ENCODE data around the gene CREB5.

The CREB5 gene

DNA sequence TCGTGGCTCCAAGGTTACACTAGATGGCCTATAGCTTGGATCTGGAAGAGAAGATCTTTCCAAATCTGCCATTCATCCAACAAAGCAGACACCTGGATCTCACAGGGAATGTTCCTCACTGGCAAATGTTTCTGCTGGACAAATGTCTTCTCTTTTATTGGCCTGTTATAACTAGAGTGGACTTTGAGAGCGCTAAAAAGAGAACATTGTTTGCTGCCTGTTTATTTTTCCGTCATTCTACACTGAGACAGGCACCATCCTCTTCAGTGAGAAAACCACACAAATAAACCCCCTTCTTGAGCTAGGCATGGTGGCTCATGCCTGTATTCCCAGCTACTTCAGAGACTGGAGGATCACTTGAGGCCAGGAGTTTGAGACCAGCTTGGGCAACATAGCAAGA, 206.9 kb downstream of the CREB5 start:
- DNase-seq, result no peak

DNA sequence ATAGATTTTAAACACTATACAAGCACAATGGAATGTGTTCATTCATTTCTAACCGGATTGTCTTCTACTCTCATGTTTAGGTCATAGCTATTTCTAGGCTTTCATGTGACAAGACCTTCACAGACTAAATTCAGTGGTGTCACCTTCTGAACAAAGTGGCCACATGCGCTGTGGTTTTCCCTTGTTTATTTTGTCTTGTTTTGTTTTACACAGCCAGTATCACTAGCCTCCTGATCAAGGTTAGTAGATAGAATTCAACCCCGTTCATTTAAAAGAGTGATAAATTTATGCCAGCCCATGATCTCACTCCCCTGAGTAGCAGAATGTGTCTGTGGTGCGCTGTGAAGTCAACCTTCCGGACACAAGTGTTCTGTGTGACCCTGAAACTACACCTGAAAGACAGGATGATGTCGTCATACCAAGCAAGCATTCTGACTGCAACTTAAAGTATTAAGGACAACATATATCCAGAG, 209.1 kb downstream of the CREB5 start:
- DNase-seq, result no peak

DNA sequence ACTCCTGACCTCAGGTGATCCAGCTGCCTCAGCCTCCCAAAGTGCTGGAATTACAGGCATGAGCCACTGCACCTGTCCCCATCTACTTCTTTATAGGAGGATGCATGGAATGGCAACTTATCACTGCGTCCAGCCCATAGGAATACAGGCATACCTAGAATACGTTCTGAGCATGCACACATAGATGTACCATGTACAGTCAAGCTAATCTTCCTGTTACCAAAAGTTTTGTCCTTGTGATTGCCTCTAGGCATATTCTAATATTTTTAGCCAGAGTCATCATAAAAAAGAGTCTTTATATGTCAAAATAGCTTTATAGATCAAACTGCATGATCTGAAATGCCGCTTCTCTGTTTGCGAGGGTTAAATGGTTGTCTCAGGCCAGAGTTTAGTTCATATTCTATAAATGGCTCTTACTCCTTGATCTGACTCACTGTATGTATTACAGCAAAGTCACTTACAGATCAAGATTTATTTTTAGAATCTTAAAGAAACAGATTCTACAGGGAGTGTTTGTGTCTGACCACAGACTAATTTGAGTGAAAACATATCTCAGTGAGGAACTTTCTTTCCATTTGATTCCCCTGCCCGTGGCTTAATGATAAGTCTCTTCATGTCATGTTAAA, 210.9 kb downstream of the CREB5 start:
- peak; percentile 29 for DNase-seq

DNA sequence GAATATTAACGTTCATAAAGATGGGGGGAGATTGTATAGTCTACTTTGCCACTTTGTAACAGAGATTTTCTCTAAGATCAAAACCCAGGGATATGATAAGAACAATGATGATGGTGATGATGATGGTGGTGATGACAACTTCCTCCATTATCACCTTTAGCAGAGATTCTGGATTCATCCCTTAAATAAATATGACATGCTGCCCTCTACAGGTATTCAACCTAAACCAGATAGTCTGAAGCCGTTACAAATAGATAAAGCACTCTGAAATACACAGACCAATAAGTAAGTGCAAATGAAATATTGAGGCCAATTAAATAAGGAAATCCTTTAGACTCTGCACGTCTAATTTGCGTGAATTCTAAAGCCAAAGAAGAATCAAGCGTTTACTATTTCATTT, 211.5 kb downstream of the CREB5 start:
- DNase-seq, result no peak

DNA sequence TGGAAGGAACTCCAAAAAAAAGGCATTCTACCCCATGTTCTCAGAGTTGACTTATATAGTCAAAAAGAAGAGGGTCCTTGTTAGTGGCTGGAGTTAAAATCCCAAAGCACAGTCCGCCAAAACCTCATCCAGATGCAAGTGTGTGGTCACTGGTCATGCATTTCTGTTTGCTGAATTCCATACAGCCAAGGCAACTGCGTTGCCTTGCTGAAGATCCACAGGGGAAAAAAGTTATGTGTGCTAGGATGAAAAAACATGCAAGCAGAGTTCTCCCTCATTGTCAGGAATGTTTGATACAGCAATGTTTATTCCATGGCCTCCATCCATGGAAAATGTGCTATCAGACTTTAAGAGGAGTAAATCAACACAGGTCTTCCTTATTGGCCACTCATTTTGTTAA, 213.1 kb downstream of the CREB5 start:
- DNase-seq, result no peak

DNA sequence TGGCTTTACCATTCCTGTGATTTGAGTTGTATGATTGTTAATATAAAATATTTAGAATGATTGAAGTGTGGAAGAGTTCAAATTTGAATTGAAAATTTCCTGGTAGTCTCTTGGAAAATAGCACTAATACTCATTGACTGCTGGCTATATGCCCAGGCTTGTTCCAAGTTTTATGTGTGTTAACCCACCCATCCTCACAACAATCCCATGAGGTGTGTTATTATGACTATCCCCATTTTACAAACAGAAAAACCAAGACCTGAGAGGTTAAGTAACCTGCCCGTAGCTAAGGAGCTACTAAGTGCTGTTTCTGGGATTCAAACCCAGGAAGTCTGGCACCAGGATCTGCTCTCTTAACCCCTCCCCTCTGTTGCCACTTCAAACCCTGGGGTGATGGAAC, 213.9 kb downstream of the CREB5 start:
- DNase-seq, result no peak

DNA sequence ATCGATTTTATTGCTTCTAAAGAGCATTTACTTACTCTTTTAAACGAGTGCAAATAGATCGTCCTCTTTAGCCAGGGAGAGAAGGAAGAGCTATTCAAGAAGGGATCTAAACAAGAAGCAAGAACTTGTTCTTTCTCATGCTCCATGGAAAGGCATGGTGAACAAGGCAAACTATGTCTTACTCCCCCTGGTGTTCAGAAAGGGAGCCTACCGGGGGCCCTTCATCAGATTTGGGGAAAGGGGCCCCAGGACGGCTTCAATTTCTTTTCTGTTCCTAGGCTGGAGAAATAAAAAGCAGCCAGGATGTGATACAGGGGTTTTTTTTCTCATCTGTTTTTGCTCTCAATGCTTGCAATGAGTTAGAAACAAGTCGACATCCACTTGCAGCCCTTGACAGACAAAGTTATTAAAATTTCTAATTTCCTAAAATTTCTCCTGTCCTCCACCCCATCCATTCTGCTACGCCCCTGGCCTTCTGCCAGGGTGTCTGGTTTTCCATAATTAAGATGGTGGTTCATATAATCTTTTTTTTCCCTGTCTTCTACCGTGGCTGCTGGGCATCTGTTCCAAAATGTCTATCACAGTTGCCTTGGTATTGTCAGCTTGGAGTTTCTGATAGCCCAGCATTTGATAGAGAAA, 214.4 kb downstream of the CREB5 start:
- peak; percentile 47 for DNase-seq

DNA sequence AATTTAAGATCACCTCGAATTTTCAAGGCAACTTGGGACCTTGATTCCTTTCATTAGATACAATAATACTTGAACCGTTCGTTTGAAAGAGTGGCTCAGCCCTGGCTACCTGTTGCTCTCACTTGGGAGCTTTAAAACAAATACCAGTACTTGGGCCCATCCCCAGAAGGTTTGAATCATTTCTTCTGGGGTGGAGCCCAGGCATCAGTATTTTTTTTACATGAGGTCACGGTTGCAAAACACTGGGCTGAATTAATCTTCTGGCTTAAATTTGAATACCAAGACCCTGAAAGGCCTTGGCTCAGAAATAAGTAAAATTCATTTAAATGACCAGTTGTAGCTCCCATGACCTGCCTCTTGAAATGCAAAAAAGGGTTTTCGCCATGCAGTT, 214.9 kb downstream of the CREB5 start:
- no peak for DNase-seq

DNA sequence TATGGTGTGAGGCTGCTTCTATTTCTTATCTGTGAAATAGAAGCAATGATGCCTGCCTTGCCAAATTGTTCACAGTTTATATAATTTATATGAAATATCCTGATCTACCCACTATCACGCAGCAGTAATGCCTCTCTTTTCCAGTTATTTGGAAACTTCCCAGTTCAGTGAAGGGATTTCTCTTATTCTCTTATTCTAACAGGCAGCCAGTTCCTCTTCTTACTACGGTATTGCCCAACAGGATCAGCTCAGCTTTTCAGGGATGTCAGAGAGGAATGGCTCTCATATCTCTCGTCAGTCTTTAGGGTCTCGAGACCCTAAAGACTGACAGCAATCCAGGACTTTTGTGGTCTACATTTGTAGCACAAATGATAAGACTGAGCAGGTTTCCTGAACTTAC, 215.6 kb downstream of the CREB5 start:
- DNase-seq, result no peak

DNA sequence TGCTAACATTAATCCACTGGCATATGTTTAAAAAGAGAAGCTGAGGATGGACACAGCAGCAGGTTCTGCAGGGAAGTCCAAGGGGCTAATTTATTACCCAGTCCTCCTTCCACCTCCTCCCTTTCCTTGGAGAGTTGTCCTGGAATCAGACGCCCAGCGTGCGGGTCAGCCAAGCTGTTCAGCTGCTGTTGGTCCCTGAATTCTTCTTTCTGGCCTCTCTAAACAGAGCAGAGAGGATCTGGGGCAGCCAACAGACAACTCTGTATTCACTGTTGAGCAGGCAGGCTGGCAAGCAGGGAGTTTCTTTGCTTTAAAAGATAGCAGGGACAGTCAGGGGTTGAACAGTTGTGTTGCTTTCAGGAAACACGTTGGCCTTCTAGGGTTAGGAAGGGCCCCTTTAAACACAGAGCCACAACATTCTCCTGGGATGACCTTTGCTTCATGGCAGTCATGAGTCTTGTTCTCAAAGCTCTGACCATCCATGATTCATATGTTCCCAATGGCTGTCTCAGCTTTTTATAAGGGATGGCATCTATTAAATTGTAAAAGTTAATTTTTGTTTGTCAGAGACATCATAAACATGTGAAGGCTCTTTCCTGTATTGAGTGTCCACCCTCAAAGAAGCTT, 217.0 kb downstream of the CREB5 start:
- DNase-seq, result peak; percentile 69

DNA sequence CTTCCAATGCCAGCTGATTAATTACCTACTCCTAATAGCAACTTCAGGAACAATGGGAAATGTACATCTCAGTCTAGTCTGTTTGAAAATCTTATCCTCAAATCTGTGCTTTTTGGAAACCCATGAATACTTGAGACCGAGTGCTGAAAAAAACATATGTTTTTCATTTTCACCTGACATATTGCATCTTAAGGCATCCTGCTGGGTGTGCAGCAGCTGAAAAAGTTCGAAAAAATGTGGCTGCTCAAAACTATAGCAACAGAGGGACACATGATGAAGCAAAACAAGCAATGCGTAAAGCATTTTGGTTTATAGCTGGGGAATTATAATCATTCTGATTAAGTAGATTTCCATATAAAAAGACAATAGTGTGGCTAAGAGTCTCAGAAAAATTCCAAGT, 218.0 kb downstream of the CREB5 start:
- DNase-seq, result no peak

DNA sequence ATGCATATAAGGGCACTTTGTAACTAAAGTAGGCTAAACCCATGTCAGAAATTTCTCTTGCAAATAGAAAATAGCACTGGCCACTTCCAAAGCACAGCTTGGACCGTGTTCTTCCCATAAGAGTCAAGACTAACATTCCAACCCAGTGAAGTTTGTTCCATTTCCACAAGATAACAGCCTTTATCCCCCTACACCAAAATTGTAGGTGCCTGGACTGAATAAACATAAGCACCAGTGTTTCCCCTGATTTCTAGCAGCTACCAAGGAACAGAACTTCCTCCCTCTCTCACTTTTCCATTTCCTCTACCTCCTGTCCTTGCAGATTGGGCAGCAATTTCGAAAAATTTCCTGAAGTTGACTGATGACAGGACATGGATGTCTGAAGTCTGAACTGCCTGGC, 219.7 kb downstream of the CREB5 start:
- DNase-seq, result no peak

DNA sequence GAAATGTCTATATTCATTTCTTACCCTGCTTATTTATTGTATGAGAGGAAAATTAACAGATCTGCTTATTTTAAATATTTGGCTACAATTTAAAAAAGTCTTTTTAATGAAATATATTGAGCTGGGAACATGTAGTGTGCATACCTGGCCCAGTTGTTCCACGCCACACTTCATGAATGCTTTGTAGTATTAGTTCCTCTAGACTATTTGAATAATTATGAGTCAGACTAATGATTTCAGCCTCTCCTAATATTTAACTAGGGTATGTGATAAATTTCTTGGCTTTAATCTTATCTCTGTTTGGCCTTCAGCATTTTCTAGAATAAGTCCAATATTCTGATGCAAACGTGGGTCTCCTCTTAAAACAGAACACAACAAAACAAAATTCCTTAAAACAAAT, 226.6 kb downstream of the CREB5 start:
- DNase-seq, result no peak

DNA sequence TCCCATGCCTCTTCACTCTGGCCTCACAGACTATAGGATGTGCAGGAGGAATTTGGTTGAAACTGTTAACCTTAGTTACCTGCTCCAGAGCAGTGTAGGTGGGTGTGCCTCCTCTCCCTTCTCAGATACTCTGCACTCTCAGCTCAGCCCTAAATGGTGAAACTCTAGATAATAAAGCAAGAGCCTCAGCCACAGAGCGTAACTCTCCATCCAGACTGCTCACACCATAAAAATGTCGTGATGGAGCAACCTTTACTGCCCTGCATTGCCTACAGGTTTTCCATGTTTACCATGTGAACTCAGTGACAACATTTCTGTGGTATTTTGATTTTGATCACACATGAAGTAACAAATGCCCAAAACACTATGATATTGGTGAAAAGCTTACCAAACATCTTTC, 227.7 kb downstream of the CREB5 start:
- no peak for DNase-seq

DNA sequence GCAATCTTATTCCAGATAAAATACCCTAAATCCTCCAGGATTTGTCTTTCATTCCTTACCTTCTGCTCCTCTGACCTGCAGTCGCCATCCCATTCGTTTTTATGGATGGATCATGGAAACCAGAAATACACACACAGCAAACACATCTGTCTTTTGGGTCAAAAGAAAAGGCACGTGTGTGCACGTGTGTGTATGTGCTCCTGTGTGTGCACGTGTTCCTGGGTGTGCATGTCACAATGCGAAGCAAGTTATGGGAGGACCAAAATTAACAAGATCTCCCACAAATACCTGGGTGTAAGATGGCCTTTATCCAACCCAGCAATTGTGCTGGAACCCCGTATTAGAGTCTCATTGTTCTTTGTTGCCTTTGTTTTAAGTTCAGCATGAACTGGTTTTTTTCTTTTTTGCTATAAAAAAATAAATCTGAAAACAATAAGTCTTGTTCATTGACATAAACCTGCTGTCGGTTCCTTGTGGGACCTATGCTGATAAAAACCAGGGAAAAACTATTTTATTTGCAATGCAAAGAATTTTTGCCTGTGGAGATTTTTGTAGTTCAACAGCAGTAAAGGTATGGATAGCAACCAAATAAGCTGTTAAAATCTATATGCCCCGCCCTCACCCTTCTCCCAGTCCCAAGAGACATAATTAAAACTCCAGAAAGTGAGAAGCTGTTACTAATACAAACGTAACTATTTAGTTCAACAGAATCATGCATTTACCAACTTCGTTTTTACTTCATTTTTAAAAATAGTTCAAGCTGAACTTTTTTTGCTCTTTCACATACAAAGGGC, 229.6 kb downstream of the CREB5 start:
- DNase-seq, result no peak

DNA sequence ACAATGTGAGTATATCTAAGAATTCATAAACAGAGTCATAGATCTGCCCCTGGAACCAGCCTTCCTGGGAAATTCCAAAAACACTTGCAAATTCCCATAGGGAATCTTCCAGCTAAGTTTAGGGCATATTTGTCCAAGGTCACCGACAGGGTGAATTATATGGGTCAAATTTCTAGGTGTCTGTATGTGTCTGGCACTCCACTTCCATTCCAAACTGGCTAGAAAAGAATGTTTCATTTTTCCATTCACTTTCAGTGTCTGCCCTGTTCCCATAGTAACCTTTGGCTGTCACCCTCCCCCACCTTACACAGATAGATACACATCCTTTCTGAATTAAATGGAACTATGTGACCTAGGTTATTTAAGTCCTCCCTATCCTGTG, 230.9 kb downstream of the CREB5 start:
- DNase-seq, result no peak

DNA sequence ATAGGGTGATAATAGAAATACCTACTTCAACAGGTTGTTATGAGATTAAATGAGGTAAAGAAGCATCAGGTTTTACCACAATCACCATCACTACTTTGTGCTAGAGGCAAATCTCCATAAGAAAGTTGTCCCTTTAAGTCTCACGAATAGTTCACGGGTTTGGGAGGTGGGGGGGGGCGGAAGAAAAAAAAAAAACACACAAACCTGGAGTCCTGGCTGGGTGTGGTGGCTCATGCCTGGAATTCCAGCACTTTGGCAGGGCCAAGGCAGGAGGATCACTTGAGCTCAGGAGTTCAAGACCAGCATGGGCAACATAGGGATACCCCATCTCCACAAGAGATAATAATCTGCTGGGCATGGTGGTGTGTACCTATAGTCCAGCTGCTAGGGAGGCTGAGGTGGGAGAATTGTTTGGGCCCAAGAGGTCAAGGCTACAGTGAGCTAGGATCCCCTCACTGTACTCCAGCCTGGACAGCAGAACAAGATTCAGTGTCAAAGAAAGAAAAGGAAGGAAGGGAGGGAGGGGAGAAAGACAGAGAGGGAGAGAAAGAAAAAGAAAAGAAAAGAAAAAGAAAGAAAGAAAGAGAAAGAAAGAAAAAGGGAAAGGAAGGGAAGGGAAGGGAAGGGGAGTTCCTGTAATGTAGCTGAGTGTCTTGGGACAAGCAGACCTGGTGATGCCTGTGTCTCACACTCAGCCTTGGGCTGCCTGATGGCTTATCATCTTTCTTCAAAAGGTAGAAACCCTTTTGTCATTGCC, 231.4 kb downstream of the CREB5 start:
- DNase-seq, result no peak

DNA sequence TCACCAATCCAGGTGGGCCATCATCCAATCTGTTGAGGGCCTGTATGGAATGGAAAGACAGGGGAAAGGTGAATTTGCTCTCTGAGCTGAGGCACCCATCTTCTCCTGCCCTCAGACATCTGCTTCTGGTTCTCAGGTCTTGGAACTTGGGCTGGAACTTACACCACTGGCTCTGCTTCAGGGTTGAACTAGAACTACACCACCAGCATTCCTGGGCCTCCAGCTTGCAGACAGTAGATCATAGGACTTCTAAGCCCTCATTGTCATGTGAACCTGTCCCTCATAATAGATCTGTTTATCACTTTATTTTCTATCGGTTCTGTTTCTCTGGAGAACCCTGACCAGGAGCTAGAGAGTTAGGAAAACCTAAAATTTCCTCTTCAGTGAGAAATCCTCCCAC, 233.5 kb downstream of the CREB5 start:
- DNase-seq, result no peak

DNA sequence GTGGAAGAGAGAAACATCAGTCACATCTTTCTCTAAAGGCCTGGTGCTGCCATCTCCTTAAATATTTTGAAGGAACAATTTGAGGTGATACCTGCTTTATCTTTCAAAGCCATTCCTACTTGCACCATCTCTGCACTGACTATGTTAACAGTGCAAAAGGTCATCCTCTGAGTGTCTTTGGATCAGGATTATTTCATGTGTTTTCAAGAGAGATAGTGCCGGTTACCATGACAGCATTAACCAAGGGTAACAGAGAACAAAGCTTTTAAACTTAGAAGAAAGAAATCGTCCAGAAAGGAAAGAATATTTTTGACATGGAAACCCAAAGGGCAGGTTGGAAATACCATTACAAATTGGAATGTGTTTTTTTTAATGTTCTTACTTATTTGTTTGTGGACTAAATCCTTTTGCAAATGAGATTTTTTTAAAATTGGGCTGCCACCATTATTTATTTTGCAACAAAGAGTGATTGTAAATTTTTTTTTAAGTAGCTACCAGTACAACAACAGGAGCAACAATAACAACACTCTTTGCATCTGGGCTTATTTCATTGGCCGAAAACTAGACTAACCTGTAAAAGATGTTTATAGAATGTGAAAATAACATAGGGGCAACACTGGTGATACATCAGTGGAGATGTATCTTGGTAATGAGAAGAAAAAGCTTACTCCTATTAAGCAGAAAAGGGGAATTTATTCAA, 234.2 kb downstream of the CREB5 start:
- no peak for DNase-seq

DNA sequence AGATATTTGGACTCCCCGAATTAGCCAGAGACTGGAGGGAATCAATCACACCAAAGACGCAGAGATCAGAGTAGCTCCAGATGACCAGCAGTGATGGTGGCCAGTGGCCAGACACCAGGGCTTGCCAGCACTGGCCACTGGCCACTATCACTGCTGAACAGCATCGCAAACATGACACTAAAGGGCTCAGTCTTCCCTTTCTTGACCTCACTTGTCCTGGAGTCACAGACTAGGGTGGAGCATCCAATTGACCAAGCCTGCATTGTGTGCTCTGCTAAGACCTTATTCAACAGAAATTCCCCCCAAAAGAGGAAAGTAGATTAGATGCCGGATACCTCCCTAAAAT, 234.7 kb downstream of the CREB5 start:
- DNase-seq, result no peak

DNA sequence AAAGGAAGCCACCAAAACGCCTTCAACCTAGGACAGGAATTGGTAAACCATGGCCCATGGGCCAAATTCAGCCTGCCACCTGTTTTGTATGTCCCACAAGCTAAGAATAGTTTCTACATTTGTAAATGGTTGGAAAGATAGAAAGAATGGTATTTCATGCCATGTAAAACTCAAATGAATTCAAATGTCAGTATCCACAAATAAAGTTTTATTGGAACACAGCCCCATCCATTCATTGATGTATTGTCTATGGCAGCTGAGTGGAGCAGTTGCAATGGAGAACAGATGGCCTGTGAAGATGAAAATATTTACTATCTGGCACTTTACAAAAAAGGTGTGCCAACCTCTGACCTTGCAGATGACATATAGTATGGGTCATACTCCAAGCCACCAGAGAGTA, 236.9 kb downstream of the CREB5 start:
- no peak for DNase-seq

DNA sequence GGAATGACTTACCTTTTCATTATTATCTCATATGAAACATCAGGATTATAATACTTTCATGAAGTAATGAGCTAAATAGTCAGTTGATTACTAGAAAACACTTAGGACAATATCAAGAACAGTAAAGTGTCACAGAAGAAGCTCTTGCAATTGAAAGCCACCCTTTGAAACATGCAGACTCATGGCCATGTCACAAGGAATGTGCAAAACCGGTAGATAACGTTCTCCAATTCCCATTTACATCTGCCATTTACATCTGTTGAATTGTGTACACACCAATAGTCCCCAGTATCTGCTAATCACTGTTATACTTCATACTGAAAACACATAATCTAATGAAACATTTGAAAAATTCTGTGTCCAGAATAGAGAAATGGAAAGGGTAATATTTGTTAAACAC, 237.5 kb downstream of the CREB5 start:
- DNase-seq, result no peak

DNA sequence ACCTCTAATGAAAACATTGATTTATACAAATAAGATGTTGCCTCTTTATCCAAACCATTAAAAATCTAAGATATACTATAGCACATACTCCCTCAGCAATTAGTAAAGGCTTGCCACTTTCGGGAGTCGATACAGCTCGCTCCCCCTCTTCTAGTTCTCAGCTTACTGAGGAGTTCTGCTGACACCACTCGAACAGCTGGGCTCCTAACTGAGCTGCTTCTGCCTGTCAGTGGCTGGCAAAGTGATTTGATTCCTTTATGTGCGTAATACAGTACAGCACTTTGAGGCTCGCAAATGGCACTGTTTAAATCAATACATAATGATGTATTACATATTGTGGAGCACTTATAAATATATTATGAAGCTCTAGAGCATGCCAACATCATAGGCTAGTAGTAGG, 241.8 kb downstream of the CREB5 start:
- no peak for DNase-seq

All from EL (cell line).